ENCODE measurements around the gene RUSC2.

- TF ChIP-seq CTCF (IDR thresholded peaks at IDR 0.05 in 2 of 3, conservative IDR thresholded peaks at IDR 0.05 in 1 of 3; ENCODE audit: borderline replicate concordance in 1 of 3, insufficient read depth in 1 of 3, low read depth in 2 of 3, low read length in 2 of 3), result no peak
- TF ChIP-seq EZH2phosphoT487 (IDR thresholded peaks at IDR 0.05; ENCODE audit: borderline replicate concordance), result no peak
- no peak for TF ChIP-seq ZNF274 (IDR thresholded peaks at IDR 0.05; ENCODE audit: low read depth, low read length)
- TF ChIP-seq EZH2 (IDR thresholded peaks at IDR 0.05), result no peak
- no peak for TF ChIP-seq POLR2A (IDR thresholded peaks at IDR 0.05; ENCODE audit: borderline replicate concordance, extremely low read depth, insufficient read depth, insufficient read length)
- no peak for TF ChIP-seq REST (IDR thresholded peaks at IDR 0.05; ENCODE audit: low read depth)
- TF ChIP-seq MAX (IDR thresholded peaks at IDR 0.05), result no peak
- no peak for TF ChIP-seq POLR2AphosphoS5 (IDR thresholded peaks at IDR 0.05; ENCODE audit: low read depth, low read length)
- TF ChIP-seq RAD21 (IDR thresholded peaks at IDR 0.05; ENCODE audit: low read depth), result no peak
- no peak for TF ChIP-seq YY1 (IDR thresholded peaks at IDR 0.05; ENCODE audit: extremely low read depth, insufficient replicate concordance, low read depth, low read length)
These were observed 25.9 kb downstream of the RUSC2 start for GRCh38 chr9:35515766-35516165.

Measured in HCT116 (cell line).